HG02759 (cell line): ENCODE data around the gene MAPKAP1.

Experiments
- ATAC-seq: cut with Tn5 transposase; IDR thresholded peaks from one replicate; pipeline ENCODE4 v1.9.1; 2021; ENCODE audit warnings: mild to moderate bottlenecking, moderate library complexity; ENCODE audit not compliant: unreplicated experiment

Gene MAPKAP1

DNA sequence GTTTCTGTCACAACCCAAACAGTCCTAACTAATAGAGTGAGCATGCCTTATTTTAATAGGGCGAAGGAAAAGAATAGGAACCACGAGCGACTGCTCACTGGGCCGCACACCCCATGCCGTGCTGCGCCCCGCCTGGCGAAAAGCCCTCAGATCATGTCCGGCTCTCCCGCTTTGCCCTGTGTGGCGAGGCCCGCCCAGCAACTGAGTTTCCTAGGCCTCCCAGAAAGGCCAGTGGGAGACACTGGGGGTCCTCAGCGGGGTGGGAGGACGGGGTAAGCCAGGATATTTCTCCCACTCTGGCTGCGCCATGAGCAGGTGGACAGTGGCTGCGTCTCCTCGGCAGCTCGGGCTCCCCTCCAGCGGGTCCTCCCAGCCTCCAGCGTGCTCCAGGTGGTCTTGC is 307.3 kb downstream of the MAPKAP1 start:
- ATAC-seq, result no peak

DNA sequence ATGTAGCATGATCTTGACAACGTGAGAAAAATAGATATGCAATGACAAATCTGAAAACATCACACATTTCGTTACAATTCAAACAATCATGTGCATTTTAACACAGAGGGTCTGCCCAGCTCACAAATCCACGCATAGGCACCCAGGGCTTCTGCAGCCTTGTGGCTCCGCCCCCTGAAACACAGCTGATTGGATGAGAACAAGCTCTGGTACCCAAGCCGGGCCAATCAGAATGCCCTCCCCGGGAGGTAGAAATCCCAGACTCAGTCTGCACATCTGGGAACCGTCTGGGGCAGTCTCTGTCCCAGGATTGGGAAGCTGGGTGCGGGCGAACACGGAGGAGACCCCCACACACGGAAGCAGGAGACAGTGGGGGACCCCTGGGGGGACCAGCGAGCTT is 307.8 kb downstream of the MAPKAP1 start:
- ATAC-seq, result no peak

DNA sequence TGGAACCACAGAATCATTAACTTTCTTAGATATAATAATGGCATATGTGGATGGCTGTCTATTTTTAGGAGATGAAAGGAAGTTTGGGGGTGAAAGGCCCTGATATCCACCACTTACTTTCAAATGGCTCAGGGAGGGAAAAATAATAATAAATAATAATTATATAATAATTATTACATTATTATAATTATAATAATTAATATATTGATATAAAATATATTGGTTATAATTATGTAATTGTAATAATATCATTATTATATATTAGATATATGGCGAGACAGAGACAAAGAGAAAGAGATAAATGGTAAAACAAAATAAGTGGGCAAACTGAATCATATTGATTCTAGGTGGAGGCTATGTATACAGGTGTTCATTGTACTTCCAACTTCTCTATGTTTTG is 308.8 kb downstream of the MAPKAP1 start:
- ATAC-seq, result no peak

DNA sequence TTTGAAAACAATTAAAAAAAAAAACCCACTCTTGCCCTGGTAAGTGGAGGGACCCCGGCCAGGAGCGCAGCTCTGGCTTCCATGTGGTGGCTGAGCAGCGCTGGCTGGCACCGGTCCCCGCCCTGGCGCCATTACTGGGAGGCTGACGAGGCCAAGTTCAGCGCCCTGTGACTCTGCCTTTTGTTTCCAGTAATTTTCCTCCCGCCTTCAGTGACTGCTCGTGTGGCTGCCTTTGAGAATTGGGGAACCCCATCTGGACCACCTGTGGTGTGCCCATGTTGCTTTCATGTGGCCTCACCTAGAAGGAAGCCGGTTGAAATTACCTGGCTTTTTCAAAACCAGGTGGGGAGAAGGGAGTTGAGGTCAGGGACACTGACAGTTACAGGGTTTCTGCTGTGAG is 309.3 kb downstream of the MAPKAP1 start:
- no peak for ATAC-seq

DNA sequence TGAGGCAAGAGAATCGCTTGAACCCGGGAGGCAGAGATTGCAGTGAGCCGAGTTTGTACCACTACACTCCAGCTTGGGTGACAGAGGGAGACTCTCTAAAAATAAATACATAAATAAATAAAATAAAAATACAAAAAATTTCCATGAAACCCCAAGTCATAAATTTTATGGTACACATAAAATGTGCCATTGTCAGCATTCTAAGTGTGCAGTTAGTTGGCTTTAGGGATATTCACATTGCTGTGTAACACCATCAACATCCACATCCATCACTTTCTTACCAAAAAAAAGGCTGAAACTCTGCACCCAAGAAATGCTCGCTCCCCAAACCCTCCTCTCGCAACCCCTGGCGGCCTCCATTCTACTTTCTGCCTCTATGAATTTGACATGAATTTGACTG is 310.2 kb downstream of the MAPKAP1 start:
- no peak for ATAC-seq

DNA sequence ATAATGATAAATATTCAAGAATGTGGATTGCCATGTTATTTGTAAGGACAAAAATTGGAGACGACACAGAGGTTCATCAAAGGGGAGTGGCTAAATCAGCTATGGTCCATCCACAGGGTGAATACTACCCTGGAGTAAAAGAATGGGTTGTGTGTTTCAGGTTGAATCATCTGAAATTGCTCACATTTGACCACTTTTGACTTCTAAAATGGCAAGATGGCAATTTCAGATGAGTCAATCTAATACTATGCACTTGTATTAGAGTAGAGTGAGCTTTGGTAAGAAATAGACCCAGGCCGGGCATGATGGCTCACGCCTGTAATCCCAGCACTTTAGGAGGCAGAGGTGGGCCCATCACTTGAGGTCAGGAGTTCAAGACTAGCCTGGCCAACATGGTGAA is 313.6 kb downstream of the MAPKAP1 start:
- no peak for ATAC-seq

DNA sequence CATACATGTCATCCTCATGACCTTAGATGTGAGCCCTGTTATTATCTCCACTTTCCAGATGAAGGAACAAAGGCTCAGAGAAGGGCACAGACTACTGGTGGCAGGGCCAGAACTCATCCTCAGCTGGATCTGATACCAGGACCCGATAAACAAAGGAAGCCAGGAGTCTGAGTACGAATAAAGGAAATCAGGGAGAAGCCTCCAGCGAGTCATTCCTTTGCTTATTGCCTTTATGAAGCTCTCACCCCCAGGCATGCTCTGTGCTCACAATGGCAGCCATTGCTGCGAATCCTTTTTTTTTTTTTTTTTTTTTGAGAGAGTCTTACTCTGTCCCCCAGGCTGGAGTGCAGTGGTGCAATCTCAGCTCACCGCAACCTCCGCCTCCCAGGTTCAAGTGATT is 315.3 kb downstream of the MAPKAP1 start:
- ATAC-seq, result no peak

DNA sequence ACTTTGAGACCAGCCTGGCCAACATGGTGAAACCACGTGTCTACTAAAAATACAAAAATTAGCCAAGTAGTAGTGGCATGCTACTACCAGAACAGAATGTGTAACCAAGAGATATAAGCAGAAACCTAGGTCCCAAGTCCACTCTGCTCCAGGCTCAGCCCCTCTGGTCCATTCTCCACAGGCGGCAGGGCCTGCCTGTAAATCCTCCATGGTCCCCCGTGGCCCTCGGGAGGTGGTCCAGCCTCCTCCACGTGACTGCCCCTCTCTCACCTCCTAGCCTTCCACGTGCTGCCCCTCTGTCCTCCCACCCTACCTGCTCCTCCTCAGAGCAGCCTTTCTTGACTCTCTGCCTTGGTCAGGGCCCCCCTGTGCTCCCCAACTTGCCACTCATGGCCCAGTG is 318.0 kb downstream of the MAPKAP1 start:
- ATAC-seq, result no peak

DNA sequence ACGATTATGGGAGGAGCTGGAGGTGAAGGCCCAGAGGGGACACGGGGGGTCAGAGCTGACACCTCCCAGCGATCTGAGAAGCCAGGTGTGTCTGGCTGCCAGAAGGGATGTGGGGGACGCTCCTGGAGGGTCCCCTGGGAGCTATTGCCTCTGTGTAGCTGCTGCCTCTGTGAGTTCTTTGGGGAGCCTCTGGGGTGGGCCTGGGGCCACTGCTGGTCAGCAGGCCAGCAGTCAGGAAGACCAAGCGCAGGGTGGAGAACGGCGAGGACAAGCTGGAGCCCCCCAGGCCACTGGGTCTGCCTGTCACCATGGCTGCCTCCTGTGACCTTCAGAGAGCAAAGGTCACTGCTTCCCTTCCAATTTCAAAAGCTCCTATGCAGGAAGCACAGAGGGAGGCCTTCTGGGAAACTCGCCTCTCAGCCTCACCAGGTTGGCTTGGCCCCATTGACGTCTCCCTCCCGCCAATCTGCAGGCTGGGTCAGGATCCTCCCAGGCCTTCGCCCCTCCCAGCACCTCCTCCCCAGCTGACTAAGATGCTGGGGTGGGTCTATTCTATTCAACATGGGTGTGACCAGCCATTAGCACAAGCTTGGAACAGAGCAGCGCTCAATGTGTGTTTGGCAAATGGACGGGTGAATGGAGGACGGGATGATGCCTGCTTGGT is 319.0 kb downstream of the MAPKAP1 start:
- no peak for ATAC-seq
